Activated CD4-positive, alpha-beta memory T cell treated with anti-CD3 and anti-CD28 coated beads, Interleukin-2, amount 10 ng/mL, durations not matched to agents 7 days and 5 days (primary cell): ENCODE measurements around the gene KIF18B. TPM values are rescaled to one million over a fixed set of nuclear protein-coding genes. Genes with fewer than 3 reads are reported as not detected.

ENCODE experiments used
- CTCF ChIA-PET: fragments of 350-600 bp; sonication (Branson Sonifier 250); formaldehyde crosslinking; loops from one replicate; lab custom pipeline; 2021; ENCODE audit warnings: antibody characterized with exemption, inconsistent platforms; lab: Charles Lee
- POLR2A ChIA-PET: fragments of 350-600 bp; sonication (Branson Sonifier 250); formaldehyde crosslinking; loops from one replicate; lab custom pipeline; 2021; ENCODE audit warnings: antibody characterized with exemption; lab: Charles Lee
- DNase-seq: peaks from one replicate; pipeline ENCODE4 v3.0.0-alpha.2; 2020
- H3K27ac Mint-ChIP-seq: one replicate; pipeline ENCODE4 v1.8.0; 2021; ENCODE audit warnings: mild to moderate bottlenecking, mixed read lengths
- H3K27me3 Mint-ChIP-seq: one replicate; pipeline ENCODE4 v1.8.0; 2021; ENCODE audit warnings: mixed read lengths
- H3K36me3 Mint-ChIP-seq: one replicate; pipeline ENCODE4 v1.8.0; 2021; ENCODE audit warnings: low read depth, mixed read lengths
- H3K4me1 Mint-ChIP-seq: one replicate; pipeline ENCODE4 v1.8.0; 2021; ENCODE audit warnings: mixed read lengths
- H3K4me3 Mint-ChIP-seq: one replicate; pipeline ENCODE4 v1.8.0; 2021; ENCODE audit warnings: mild to moderate bottlenecking, mixed read lengths
- H3K9me3 Mint-ChIP-seq: one replicate; pipeline ENCODE4 v1.8.0; 2021; ENCODE audit warnings: mixed read lengths
- total RNA-seq, 2 experiments: library from RNA; stranded (reverse); gene quantifications; one replicate each; pipeline ENCODE4 v1.2.3, GENCODE V29; 2021

KIF18B gene
- total RNA-seq: 10 to 100 TPM; 66.9 to 67.9 TPM

DNA sequence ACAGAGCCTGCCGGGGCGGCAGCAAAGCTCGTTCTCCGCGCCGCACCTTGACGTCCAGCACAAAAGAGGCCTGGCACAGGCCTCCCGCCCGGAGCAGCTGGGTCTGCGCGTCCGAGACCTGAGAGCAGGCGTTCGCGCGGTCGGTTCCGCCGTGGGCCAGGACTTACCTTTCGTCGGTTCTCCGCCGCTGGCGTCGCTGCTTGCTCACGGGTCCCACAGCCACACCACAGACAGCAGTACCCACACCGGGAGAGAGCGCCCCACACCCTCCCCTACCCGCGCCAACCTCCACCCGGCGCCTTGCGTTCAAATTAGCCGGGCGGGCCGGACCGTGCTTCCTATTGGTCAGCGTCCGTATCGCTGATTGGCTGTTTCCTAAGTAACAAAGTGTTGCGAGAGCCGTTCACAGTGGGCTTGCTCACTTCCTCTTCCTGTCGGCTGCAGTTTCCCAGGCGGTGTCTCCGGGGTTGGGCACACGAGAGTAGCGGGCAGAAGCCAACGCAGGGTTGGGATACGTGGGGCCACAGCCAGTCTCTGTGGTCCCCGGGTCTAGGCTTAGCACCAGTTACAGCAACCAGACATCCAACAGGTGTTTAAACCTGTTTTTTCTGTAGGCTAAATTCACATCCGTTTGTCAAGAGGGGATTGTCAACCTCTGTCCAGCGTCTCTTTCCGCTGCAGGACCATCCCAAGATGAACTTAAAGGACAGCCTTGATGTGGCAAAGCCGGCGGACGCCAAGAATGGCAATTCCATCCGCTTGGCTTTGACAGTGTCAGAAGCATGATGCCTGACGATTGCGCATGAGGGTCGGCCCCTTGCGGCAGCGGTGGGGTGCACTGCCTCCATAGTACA is at the start of gene KIF18B:
KIF18B (minus strand) TSS at position 313 of the 854 bp plus-strand sequence. CDS start 11,429 bp downstream, outside the sequence.
- peaks cover 38% of the 10 kb centered on the region for H3K36me3 Mint-ChIP-seq
- peak within 1 kb of the TSS; percentile 88 for H3K27ac Mint-ChIP-seq
- H3K4me1 Mint-ChIP-seq: peaks cover 46% of the 10 kb centered on the region
- H3K4me3 Mint-ChIP-seq: peak within 1 kb of the TSS; percentile 96
- DNase-seq: peak; percentile 95
- POLR2A ChIA-PET: interaction anchor here (0.6 to 2.4 kb wide), 20 partner anchors 8 to 202 kb away, joined by 3 to 14 read pairs (median 5); partner anchors contain the start of genes DCAKD, EFTUD2 and NMT1
- no peaks in the 10 kb centered on the region for H3K27me3 Mint-ChIP-seq
- CTCF ChIA-PET: interaction anchor here (0.6 to 1.9 kb wide), 4 partner anchors 20 to 198 kb away, joined by 3 to 6 read pairs (median 4); partner anchors contain the start of genes ACBD4 and C1QL1
- no peaks in the 10 kb centered on the region for H3K9me3 Mint-ChIP-seq

DNA sequence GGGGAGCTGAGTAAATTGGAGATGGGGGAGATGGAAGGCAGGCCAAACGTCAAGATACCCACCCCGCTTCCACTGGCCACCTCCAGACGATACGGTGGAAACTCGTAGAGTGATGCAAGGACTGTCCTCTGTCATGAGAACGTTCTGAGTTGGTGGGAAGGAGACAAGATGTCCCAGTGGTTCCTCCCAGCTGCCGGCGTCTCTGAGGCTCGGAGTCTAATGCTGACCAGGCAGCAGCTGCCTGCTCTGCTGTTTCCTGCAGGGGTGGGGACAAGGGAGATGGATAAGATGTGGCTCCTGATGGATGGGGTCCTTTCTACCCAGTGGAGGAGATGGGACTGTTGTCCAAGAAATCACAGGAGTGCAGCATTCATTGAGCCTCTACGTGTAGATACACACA is 48.7 kb upstream of the KIF18B start:
- H3K27ac Mint-ChIP-seq: no peak overlapping the region
- H3K9me3 Mint-ChIP-seq: no peaks in the 10 kb centered on the region
- ChIA-PET CTCF (no interaction called here), POLR2A (no interaction called here)
- H3K4me1 Mint-ChIP-seq: no peaks in the 10 kb centered on the region
- no peak for DNase-seq
- H3K36me3 Mint-ChIP-seq: no peaks in the 10 kb centered on the region
- H3K27me3 Mint-ChIP-seq: peaks cover 24% of the 10 kb centered on the region
- no peak overlapping the region for H3K4me3 Mint-ChIP-seq

DNA sequence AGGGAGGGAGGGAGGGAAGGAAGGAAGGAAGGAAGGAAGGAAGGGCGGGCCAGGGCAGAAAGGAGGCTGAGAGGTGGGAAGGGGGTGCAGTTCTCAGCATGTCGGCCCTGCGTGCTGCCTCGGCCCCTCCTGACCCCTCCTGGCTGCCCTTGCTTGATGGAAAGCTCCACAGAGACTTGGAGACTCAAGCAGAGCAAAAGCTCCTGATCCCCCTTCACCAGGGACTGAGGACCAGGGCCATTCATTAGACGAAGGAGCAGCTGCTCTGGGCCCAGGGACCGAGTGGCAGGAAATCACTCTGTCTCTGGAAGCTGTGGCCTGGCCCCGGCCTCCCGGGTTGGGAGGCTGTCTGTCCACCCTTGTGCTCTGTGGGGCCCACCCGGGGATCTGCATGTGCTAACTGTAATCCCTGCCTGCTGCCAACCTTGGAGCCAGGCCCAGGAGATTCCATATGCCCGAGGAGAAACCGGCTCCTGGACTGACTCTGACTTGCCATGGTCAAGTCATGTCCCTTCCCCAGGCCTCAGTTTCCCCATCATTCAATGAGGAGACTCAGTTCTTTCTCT is 47.9 kb upstream of the KIF18B start:
- Mint-ChIP-seq H3K27me3 (peaks cover 22% of the 10 kb centered on the region), H3K4me1 (no peaks in the 10 kb centered on the region), H3K36me3 (no peaks in the 10 kb centered on the region), H3K27ac (no peak overlapping the region), H3K9me3 (no peaks in the 10 kb centered on the region), H3K4me3 (no peak overlapping the region)
- ChIA-PET CTCF (no interaction called here), POLR2A (no interaction called here)
- DNase-seq: no peak

DNA sequence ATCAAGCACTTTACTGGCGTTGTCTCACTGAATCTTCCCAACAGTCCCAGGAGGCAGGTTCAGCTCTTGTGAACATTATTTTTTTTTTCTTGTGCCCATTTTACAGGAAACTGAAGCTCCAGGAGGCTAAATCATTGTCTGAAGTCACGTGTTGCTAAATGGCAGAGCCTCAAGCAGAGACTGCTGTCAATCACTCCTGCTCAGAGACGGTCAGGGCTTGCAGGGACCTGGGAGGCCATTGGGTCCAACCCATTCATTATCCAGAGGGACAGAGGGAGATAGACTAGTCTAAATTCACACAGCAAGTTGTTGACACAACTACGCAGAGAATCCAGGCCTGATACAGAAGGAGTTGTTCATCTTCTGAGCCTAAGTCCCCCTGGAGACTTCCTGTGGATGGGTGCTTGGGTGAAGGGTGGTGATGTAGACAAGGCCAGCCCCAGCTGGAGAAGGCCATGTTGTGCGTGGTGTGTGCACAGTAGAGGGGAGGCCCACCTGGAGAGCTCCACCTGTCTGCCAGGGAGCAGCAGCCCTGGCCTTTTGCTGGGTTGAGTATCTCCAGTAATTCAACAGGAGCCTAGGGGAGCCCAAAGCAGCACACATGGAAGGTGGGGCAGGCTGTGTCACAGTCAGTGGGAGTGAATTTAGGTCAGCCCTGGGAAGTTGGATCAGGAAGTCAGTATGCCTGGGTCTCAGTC is 44.8 kb upstream of the KIF18B start:
- no peaks in the 10 kb centered on the region for H3K9me3 Mint-ChIP-seq
- POLR2A ChIA-PET: interaction anchor here (1.3 kb wide), 1 partner anchor 24 kb away, joined by 3 read pairs; no protein-coding TSS in a partner anchor
- H3K27me3 Mint-ChIP-seq: peaks cover 35% of the 10 kb centered on the region
- H3K27ac Mint-ChIP-seq: no peak overlapping the region
- H3K4me3 Mint-ChIP-seq: no peak overlapping the region
- H3K4me1 Mint-ChIP-seq: no peaks in the 10 kb centered on the region
- DNase-seq: no peak
- no peaks in the 10 kb centered on the region for H3K36me3 Mint-ChIP-seq
- CTCF ChIA-PET: interaction anchor here (0.9 kb wide), 1 partner anchor 351 kb away, joined by 5 read pairs; no protein-coding TSS in a partner anchor

DNA sequence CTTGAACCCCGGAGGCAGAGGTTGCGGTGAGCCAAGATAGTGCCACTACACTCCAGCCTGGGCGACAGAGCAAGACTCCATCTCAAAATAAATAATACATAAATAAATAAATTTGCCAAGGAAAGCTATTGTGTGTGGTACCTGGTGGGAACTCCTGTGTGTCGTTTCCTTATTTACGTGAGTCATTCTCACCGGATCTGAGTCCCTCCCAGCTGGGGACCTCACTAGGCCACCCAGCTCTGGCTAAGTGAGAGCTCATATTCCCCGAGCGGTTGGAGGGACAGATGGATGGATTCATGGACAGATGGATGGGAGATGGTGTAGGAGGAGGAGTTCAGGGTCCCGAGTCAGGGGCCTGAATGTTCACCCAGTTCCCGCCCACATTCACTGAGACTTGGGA is 43.4 kb upstream of the KIF18B start:
- ChIA-PET CTCF (interaction anchor here (0.7 to 1.0 kb wide), 2 partner anchors 29 to 31 kb away, joined by 3 to 5 read pairs; no protein-coding TSS in a partner anchor), POLR2A (interaction anchor here (0.6 to 1.3 kb wide), 2 partner anchors 22 to 44 kb away, joined by 3 read pairs; no protein-coding TSS in a partner anchor)
- DNase-seq: no peak

DNA sequence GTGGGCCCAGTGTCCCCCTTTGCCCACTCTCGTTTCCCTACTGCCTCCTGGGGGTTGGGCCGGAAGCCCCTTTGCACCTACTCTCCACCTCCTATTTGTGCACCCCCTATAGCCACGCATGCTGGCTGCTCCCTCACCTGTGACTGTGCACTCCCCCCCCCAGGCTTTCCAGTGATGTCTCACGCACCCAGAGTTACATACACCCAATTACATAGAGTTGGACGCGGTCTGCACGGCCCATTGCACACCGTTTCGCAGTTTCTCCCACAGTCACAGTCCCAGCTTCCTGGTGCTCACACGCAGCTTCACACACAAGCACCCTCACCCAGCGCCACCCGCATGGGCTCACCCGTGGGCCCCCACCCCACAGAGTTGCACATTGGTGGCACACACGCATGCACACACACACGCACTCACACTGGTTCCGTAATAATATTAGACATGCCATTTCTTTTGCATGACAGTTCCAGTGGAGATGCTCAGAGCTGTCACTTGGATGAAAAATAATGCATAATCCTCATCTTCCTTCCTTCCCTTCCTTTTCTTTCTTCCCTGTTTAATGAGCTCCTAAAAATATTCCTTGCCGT is 42.1 kb upstream of the KIF18B start:
- ChIA-PET CTCF (no interaction called here), POLR2A (no interaction called here)
- Mint-ChIP-seq H3K36me3 (no peaks in the 10 kb centered on the region), H3K27me3 (peaks cover 42% of the 10 kb centered on the region), H3K27ac (no peak overlapping the region), H3K4me3 (no peak overlapping the region), H3K4me1 (no peaks in the 10 kb centered on the region), H3K9me3 (peaks cover 3% of the 10 kb centered on the region)
- DNase-seq: no peak

More for the DNA sequence above, 43.4 kb upstream of the KIF18B start:
- Mint-ChIP-seq H3K4me1 (no peaks in the 10 kb centered on the region), H3K27me3 (peaks cover 38% of the 10 kb centered on the region), H3K9me3 (no peaks in the 10 kb centered on the region), H3K36me3 (no peaks in the 10 kb centered on the region), H3K4me3 (no peak overlapping the region), H3K27ac (no peak overlapping the region)

DNA sequence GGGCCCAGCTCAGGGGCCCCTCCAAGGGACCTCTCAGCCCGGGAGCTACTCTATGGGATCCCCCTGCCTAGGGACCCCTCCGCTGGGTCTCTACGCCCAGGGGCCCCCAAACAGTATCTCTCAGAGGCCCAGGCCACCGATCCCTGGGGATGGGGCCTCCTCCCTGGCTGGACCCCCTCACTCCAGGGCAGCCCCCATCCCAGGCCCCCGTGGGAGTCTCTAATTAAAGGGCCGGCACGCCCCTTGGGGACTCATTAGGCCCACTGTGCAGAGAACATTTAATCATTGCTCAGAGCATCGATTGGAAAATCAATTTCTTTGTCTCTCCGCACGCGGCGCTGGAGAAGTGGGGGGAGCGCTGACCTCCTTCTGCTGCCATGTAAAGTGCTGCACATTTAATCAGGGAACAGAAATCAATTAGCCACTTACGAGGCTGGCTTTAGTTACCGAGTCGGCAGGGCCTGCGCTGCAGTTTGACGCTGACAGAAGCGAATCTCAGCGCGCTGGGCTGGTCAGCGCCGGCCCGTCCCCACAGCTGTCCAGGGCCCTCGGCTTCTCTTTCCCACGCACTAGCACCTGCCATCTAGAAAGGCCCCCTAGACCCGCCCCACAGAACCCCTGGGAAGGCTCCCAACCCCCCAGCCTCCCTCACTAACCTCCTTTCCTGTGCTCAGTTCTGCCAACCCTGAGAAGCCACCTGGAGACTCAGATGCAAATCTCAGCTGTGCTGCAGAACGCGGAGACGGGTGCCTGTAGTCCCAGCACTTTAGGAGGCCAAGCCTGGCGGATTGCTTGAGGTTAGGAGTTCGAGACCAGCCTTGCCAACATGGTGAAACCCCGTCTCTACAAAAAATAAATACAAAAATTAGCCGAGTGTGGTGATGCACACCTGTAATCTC is 40.7 kb upstream of the KIF18B start:
- ChIA-PET CTCF (no interaction called here), POLR2A (interaction anchor here (0.6 kb wide), 1 partner anchor 268 kb away, joined by 3 read pairs; no protein-coding TSS in a partner anchor)
- H3K4me1 Mint-ChIP-seq: no peaks in the 10 kb centered on the region
- no peaks in the 10 kb centered on the region for H3K36me3 Mint-ChIP-seq
- H3K4me3 Mint-ChIP-seq: no peak overlapping the region
- peaks cover 3% of the 10 kb centered on the region for H3K9me3 Mint-ChIP-seq
- no peak for DNase-seq
- peaks cover 38% of the 10 kb centered on the region for H3K27me3 Mint-ChIP-seq
- H3K27ac Mint-ChIP-seq: no peak overlapping the region

DNA sequence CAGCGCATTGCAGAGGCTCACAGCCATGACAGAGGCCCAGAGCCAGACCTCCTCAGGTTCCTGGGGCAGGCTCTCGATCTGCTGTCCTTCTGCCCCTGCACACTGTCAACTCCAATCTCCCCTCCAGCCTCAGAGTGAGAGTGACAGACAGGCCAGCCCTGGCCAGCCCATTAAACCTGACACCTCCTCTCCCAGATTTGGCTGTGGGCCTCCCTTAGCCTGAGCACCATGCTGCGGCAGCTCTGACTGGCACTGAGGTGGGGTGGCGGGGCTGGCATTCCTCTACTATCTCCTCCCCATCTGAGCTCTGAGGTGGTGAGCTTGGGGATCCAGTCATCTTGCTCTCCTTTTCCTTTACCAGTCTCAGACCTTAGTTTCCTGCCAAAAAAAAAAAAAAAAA is 36.0 kb upstream of the KIF18B start:
- H3K4me3 Mint-ChIP-seq: no peak overlapping the region
- H3K36me3 Mint-ChIP-seq: no peaks in the 10 kb centered on the region
- CTCF ChIA-PET: no interaction called here
- no peak for DNase-seq
- peaks cover 43% of the 10 kb centered on the region for H3K27me3 Mint-ChIP-seq
- no peaks in the 10 kb centered on the region for H3K4me1 Mint-ChIP-seq
- H3K9me3 Mint-ChIP-seq: peaks cover 3% of the 10 kb centered on the region
- no peak overlapping the region for H3K27ac Mint-ChIP-seq
- POLR2A ChIA-PET: no interaction called here

DNA sequence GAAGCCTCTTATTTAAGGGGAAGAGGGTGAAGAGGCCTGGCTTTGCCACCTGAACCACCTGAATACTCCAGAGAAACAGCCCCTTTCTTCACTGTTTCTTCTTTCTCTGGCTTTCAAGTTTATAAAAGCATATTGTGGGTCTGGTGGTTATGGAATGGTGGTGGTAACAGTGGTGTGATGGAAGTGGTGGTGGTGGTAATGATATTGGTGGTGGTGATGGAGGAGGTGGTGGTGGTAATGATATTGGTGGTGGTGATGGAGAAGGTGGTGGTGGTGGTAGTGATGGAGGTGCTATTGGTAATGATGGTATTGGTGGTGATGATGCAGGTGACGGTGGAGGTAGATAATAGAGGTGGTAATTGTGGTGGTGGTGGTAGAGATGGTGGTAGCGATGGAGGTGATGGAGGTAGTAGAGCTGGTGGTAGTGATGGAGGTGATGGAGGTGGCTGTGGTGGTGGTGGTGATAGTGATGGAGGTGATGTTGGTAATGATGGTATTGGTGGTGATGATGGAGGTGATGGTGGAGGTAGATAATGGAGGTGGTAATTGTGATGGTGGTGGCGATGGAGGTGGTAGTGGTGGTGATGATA is 34.6 kb upstream of the KIF18B start:
- no peak for DNase-seq
- CTCF ChIA-PET: no interaction called here
- POLR2A ChIA-PET: no interaction called here
- no peaks in the 10 kb centered on the region for H3K4me1 Mint-ChIP-seq
- no peak overlapping the region for H3K27ac Mint-ChIP-seq
- H3K9me3 Mint-ChIP-seq: peaks cover 3% of the 10 kb centered on the region
- H3K36me3 Mint-ChIP-seq: no peaks in the 10 kb centered on the region
- no peak overlapping the region for H3K4me3 Mint-ChIP-seq
- H3K27me3 Mint-ChIP-seq: peaks cover 36% of the 10 kb centered on the region

DNA sequence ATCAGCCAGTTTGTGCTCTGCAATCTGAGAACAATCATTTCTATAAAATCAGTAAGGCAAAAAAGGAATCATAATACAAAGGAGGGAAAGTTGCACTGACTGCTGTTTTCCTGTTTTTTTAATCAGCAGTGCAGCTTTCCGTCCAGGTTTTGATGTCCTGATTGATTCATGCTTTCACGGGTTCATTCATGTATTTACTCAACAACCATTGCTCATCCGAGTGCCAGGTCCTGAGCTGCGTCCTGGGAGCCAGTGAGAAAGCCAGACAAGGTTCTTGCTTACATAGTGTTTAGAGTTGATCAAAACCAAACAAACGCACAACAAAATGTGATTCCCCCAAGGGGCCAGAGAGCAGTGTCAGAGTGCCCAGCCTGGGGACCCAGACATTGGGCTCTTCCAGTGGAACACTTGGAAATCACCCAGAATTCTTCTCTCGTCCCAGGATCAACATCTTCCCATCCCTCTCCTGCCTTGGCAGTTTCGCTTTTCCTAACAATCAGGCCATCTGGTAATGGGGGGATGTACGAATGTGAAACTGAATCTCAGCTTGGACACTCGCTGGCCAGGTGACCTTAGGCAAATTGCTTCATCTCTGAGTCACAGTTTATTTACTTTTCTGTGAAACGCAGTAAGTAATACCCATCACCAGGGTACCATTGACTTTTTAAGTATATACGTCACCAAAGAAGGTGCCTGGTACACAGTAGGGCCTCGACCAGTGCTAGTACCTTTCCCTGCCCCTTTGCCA is 33.8 kb upstream of the KIF18B start:
- H3K36me3 Mint-ChIP-seq: no peaks in the 10 kb centered on the region
- no peak for DNase-seq
- H3K27me3 Mint-ChIP-seq: peaks cover 38% of the 10 kb centered on the region
- H3K9me3 Mint-ChIP-seq: peaks cover 3% of the 10 kb centered on the region
- no peaks in the 10 kb centered on the region for H3K4me1 Mint-ChIP-seq
- POLR2A ChIA-PET: no interaction called here
- H3K27ac Mint-ChIP-seq: no peak overlapping the region
- CTCF ChIA-PET: no interaction called here
- no peak overlapping the region for H3K4me3 Mint-ChIP-seq

DNA sequence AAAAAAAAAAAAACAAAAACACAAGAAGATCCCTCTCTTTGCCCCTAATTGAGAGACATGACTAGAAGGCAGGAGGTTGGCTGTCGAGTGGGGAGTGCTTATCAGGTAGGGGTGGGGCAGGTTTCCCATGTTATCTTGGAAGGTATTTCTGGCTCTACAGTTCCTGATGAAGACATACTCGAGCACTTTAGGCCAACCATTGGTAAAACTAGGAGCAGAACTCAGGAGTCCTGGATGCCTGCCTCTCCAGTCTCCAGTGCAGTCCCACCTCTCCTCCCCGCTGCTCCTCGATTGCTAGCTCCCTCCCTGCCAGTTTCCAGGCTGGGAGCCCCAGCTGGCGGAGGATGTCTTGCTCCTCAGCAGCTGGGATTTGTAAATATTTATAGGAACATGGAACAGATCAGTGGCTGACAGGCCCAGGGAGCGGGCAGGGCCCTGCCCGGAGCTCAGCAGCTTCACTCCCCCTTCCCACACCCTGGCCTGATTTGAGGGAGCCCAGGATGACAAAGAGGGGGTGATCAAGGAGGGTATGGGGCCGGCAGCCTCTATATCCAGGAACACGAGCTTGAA is 31.9 kb upstream of the KIF18B start:
- H3K4me3 Mint-ChIP-seq: no peak overlapping the region
- no peaks in the 10 kb centered on the region for H3K9me3 Mint-ChIP-seq
- H3K27me3 Mint-ChIP-seq: peaks cover 39% of the 10 kb centered on the region
- H3K4me1 Mint-ChIP-seq: no peaks in the 10 kb centered on the region
- CTCF ChIA-PET: no interaction called here
- H3K27ac Mint-ChIP-seq: no peak overlapping the region
- H3K36me3 Mint-ChIP-seq: no peaks in the 10 kb centered on the region
- POLR2A ChIA-PET: no interaction called here
- DNase-seq: no peak
